Mammary epithelial cell (primary cell): Measurements from ENCODE around the gene INO80B.

Experiments
- EZH2 ChIP-seq: IDR thresholded peaks from 2 replicates; pipeline ENCODE4 v1.6.1; 2012; ENCODE audit warnings: low read length, inconsistent platforms, borderline replicate concordance
- TF ChIP-seq, protein P1 (sequence below), 2 donors: IDR thresholded peaks in 1 of 2; conservative IDR thresholded peaks in 1 of 2; 2 replicates each; pipeline ENCODE4 v1.5.1; 2011 to 2012; ENCODE audit warnings: inconsistent platforms in 2 of 2, low read length in 2 of 2, mild to moderate bottlenecking in 2 of 2, control low read depth in 1 of 2, low read depth in 1 of 2; ENCODE audit not compliant: insufficient read depth in 1 of 2; ENCODE audit errors: extremely low read depth in 1 of 2

DNA sequence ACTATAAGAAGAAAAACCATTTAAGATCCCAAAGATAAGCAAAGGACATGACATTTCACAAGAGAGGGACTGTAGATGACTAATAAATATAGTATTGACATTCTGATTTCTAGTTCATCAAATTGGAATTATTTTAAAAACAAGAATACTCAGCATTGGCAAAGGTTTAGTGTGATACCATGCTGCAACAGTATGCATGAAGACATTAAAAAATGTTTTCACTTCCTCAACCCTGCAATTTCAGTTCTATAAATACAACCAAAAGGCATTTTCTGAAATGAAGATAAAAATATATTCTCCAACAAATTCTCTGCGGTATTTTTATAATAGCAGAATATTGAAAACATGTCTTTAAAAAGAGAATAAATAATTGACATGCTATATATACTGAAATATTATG lies 35.5 kb upstream of the INO80B start:
- TF ChIP-seq, protein P1, sequence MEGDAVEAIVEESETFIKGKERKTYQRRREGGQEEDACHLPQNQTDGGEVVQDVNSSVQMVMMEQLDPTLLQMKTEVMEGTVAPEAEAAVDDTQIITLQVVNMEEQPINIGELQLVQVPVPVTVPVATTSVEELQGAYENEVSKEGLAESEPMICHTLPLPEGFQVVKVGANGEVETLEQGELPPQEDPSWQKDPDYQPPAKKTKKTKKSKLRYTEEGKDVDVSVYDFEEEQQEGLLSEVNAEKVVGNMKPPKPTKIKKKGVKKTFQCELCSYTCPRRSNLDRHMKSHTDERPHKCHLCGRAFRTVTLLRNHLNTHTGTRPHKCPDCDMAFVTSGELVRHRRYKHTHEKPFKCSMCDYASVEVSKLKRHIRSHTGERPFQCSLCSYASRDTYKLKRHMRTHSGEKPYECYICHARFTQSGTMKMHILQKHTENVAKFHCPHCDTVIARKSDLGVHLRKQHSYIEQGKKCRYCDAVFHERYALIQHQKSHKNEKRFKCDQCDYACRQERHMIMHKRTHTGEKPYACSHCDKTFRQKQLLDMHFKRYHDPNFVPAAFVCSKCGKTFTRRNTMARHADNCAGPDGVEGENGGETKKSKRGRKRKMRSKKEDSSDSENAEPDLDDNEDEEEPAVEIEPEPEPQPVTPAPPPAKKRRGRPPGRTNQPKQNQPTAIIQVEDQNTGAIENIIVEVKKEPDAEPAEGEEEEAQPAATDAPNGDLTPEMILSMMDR (conservative IDR thresholded peaks at IDR 0.05 in 1 of 2, IDR thresholded peaks at IDR 0.05 in 1 of 2; ENCODE audit: extremely low read depth in 1 of 2, insufficient read depth in 1 of 2, low read depth in 1 of 2, low read length in 2 of 2) = no peak
- no peak for TF ChIP-seq EZH2
